ENCODE data around the gene SPAG6.

SPAG6 gene

GRCh38 chr10:22459496-22459895, 114.2 kb downstream of the SPAG6 start:
- DNase-seq (ENCODE audit: low read depth in 2 of 2) = no peak

- DNase-seq (ENCODE audit: low read depth in 2 of 2) = no peak
These were observed 114.8 kb downstream of the SPAG6 start for GRCh38 chr10:22460101-22460500.

- no peak for DNase-seq (ENCODE audit: low read depth in 2 of 2)
These were observed 115.5 kb downstream of the SPAG6 start for GRCh38 chr10:22460531-22461403.

GRCh38 chr10:22461891-22462290, 116.6 kb downstream of the SPAG6 start:
- peak in 1 of 2 experiments; percentile 13 for DNase-seq (ENCODE audit: low read depth in 2 of 2)

- DNase-seq (ENCODE audit: low read depth in 2 of 2) = no peak
These were observed 118.0 kb downstream of the SPAG6 start for GRCh38 chr10:22463255-22463654.

GRCh38 chr10:22464966-22465629, 119.8 kb downstream of the SPAG6 start:
- DNase-seq (ENCODE audit: low read depth in 2 of 2) = no peak

- DNase-seq (ENCODE audit: low read depth in 2 of 2) = no peak
These were observed 121.6 kb downstream of the SPAG6 start for GRCh38 chr10:22466763-22467334.

All from fibroblast of skin of left quadriceps (primary cell).